ENCODE measurements around the gene KLK15. TPM values are rescaled to one million over a fixed set of nuclear protein-coding genes. Genes with fewer than 3 reads are reported as not detected.
A peak's percentile ranks its signal among the peaks of the same experiment; 100 is the strongest.

Gene KLK15
- total and polyA plus RNA-seq, 2 of the 13 experiments (the other 11 are each of a cell fraction or from before 2014, with no cell fraction given): not detected

- TF ChIP-seq ZNF572 (CRISPR knock-in tag; IDR thresholded peaks at IDR 0.05): no peak
- no peak for TF ChIP-seq HNRNPL (IDR thresholded peaks at IDR 0.05; ENCODE audit: low read depth, low read length)
- no peak for TF ChIP-seq PLRG1 (conservative IDR thresholded peaks at IDR 0.05)
- no peak for TF ChIP-seq ZSCAN31 (CRISPR knock-in tag; IDR thresholded peaks at IDR 0.05; ENCODE audit: low read depth)
- no peak for TF ChIP-seq GTF2F1 (IDR thresholded peaks at IDR 0.05; ENCODE audit: low read length)
- no peak for TF ChIP-seq PCBP2 (optimal IDR thresholded peaks at IDR 0.05; ENCODE audit: low read depth, low read length, poor library complexity, severe bottlenecking)
- H3K9ac ChIP-seq (ENCODE audit: insufficient read depth, low read depth, low read length): no peak within 1 kb of the TSS
- CTCF ChIA-PET (ENCODE audit: low intra/inter-chr PET ratio, low total read pairs): no interaction called here
- H3K4me1 ChIP-seq (ENCODE audit: insufficient read depth, low read length): no peaks in the 10 kb centered on the region
- no TSS peak for BruUV-seq (replicated peaks)
- H3K79me2 ChIP-seq (ENCODE audit: insufficient read depth, low read length): no peaks in the 10 kb centered on the region
- FAIRE-seq (no peak), DNase-seq (ENCODE audit: low spot score) (no peak), ATAC-seq (no peak)
- no peaks in the 10 kb centered on the region for H3K36me3 ChIP-seq (replicated peaks in 1 of 2; ENCODE audit: control insufficient read depth in 1 of 2, insufficient read depth in 2 of 2, low read length in 2 of 2)
- intact Hi-C loops (cut with micrococcal nuclease; ENCODE audit: unreplicated experiment) (no loop called here), in situ Hi-C loops (cut with HindIII; ENCODE audit: extremely low pct_ligation_motif_present, low pct_unique_long_range_greater_than_20kb) (no loop called here)
- H3K4me3 ChIP-seq (replicated peaks in 1 of 3; ENCODE audit: insufficient read depth in 1 of 3, low read depth in 2 of 3, low read length in 3 of 3): no peak within 1 kb of the TSS
- 61% methylated on average over 2 of the region's 3 CpGs for WGBS (ENCODE audit: low lambda C conversion rate)
- H4K20me1 ChIP-seq (ENCODE audit: insufficient read depth, low read length): no peaks in the 10 kb centered on the region
- no peak within 1 kb of the TSS for H3K27ac ChIP-seq (ENCODE audit: extremely low read length, insufficient read depth, low read length)
- H3K4me2 ChIP-seq (ENCODE audit: low read depth, low read length): no peak within 1 kb of the TSS
- H3K27me3 ChIP-seq (ENCODE audit: control insufficient read depth in 1 of 2, insufficient read depth in 2 of 2, low read length in 2 of 2): peaks cover 7 to 35% of the 10 kb centered on the region in 2 experiments; a peak in 4 of 5 replicates
- H2AFZ ChIP-seq (ENCODE audit: low read length): no peak within 1 kb of the TSS
- POLR2A ChIA-PET: no interaction called here
- no peaks in the 10 kb centered on the region for H3K9me3 ChIP-seq (ENCODE audit: low read length)
Measured at GRCh38 chr19:50873056-50873455, 39.7 kb upstream of the KLK15 start, which contains the start of gene KLK2. TSS of gene KLK2 (plus strand) at chr19:50873439. CDS start at chr19:50873474, 35 bp downstream.

DNA sequence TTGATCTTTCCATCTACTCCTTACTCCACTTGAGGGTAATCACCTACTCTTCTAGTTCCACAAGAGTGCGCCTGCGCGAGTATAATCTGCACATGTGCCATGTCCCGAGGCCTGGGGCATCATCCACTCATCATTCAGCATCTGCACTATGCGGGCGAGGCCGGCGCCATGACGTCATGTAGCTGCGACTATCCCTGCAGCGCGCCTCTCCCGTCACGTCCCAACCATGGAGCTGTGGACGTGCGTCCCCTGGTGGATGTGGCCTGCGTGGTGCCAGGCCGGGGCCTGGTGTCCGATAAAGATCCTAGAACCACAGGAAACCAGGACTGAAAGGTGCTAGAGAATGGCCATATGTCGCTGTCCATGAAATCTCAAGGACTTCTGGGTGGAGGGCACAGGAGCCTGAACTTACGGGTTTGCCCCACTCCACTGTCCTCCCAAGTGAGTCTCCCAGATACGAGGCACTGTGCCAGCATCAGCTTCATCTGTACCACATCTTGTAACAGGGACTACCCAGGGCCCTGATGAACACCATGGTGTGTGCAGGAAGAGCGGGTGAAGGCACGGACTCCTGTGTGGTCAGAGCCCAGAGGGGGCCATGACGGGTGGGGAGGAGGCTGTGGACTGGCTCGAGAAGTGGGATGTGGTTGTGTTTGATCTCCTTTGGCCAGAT is 37.2 kb upstream of the KLK15 start:
- BruUV-seq (replicated peaks): no TSS peak
- Histone ChIP-seq H3K27ac (ENCODE audit: extremely low read length, insufficient read depth, low read length) (no peak overlapping the region), H3K27me3 (ENCODE audit: control insufficient read depth in 1 of 2, insufficient read depth in 2 of 2, low read length in 2 of 2) (peaks cover 5 to 27% of the 10 kb centered on the region in 2 experiments; a peak in 4 of 5 replicates), H3K36me3 (replicated peaks in 1 of 2; ENCODE audit: control insufficient read depth in 1 of 2, insufficient read depth in 2 of 2, low read length in 2 of 2) (no peaks in the 10 kb centered on the region), H3K9me3 (ENCODE audit: low read length) (no peaks in the 10 kb centered on the region), H3K4me2 (ENCODE audit: low read depth, low read length) (peak overlapping the region; percentile 35; the same call in 1 of the 2 replicates), H4K20me1 (ENCODE audit: insufficient read depth, low read length) (no peaks in the 10 kb centered on the region), H2AFZ (ENCODE audit: low read length) (no peak overlapping the region), H3K9ac (ENCODE audit: insufficient read depth, low read depth, low read length) (no peak overlapping the region), H3K4me1 (ENCODE audit: insufficient read depth, low read length) (no peaks in the 10 kb centered on the region), H3K79me2 (ENCODE audit: insufficient read depth, low read length) (no peaks in the 10 kb centered on the region), H3K4me3 (replicated peaks in 1 of 3; ENCODE audit: insufficient read depth in 1 of 3, low read depth in 2 of 3, low read length in 3 of 3) (peak overlapping the region in 1 of 3 experiments; percentile 5; a peak in 1 of 6 replicates)
- ChIA-PET POLR2A (interaction anchor here (1.2 kb wide), 1 partner anchor 66 kb away, joined by 3 read pairs; no protein-coding TSS in a partner anchor), CTCF (ENCODE audit: low intra/inter-chr PET ratio, low total read pairs) (no interaction called here)
- FAIRE-seq (no peak), ATAC-seq (peak; percentile 59), DNase-seq (ENCODE audit: low spot score) (peak; percentile 12)
- intact Hi-C loops (cut with micrococcal nuclease; ENCODE audit: unreplicated experiment) (no loop called here), in situ Hi-C loops (cut with HindIII; ENCODE audit: extremely low pct_ligation_motif_present, low pct_unique_long_range_greater_than_20kb) (no loop called here)
- 34% methylated on average over 19 of the region's 26 CpGs for WGBS (ENCODE audit: low lambda C conversion rate)
- TF ChIP-seq, protein P1, sequence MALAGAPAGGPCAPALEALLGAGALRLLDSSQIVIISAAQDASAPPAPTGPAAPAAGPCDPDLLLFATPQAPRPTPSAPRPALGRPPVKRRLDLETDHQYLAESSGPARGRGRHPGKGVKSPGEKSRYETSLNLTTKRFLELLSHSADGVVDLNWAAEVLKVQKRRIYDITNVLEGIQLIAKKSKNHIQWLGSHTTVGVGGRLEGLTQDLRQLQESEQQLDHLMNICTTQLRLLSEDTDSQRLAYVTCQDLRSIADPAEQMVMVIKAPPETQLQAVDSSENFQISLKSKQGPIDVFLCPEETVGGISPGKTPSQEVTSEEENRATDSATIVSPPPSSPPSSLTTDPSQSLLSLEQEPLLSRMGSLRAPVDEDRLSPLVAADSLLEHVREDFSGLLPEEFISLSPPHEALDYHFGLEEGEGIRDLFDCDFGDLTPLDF (CRISPR knock-in tag; IDR thresholded peaks at IDR 0.05): no peak
- TF ChIP-seq JARID2 (CRISPR knock-in tag; IDR thresholded peaks at IDR 0.05; ENCODE audit: insufficient replicate concordance) (no peak), KLF13 (CRISPR knock-in tag; IDR thresholded peaks at IDR 0.05) (no peak), BHLHE40 (IDR thresholded peaks at IDR 0.05; ENCODE audit: low read length) (no peak), HINFP (CRISPR knock-in tag; IDR thresholded peaks at IDR 0.05; ENCODE audit: low read depth) (no peak), PHB2 (IDR thresholded peaks at IDR 0.05; ENCODE audit: partially characterized antibody) (no peak)
- TF ChIP-seq, protein P2, sequence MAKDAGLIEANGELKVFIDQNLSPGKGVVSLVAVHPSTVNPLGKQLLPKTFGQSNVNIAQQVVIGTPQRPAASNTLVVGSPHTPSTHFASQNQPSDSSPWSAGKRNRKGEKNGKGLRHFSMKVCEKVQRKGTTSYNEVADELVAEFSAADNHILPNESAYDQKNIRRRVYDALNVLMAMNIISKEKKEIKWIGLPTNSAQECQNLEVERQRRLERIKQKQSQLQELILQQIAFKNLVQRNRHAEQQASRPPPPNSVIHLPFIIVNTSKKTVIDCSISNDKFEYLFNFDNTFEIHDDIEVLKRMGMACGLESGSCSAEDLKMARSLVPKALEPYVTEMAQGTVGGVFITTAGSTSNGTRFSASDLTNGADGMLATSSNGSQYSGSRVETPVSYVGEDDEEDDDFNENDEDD (CRISPR knock-in tag; IDR thresholded peaks at IDR 0.05; ENCODE audit: borderline replicate concordance): no peak
